SK-N-SH (cell line): ENCODE results near the gene NPAS3. TPM values are rescaled to one million over a fixed set of nuclear protein-coding genes. Genes with fewer than 3 reads are reported as not detected.

Experiments
- CTCF ChIA-PET: fragments of 300-600, 350-600 bp; formaldehyde crosslinking; extraction: SDS; loops from one replicate; lab custom pipeline; 2021; lab: Yijun Ruan, JAX
- POLR2A ChIA-PET: fragments of 350-600 bp; sonication (Branson Sonifier 250); formaldehyde crosslinking; extraction: SDS; loops from one replicate; lab custom pipeline; 2020; ENCODE audit warnings: antibody characterized with exemption, inconsistent platforms; lab: Yijun Ruan, JAX
- DNase-seq: peaks from one replicate; pipeline ENCODE4 v3.0.0; 2012
- H2AFZ ChIP-seq: fragments of 200-600 bp; sonication (generic); 2 replicates; pipeline ENCODE4 v1.8.1; 2016; ENCODE audit warnings: antibody characterized with exemption, mild to moderate bottlenecking, low read depth
- H3F3A ChIP-seq: fragments of 200-600 bp; sonication (generic); replicated peaks from 2 replicates; pipeline ENCODE3; 2016; ENCODE audit warnings: antibody characterized with exemption, mild to moderate bottlenecking; ENCODE audit not compliant: insufficient read depth
- H3K27ac ChIP-seq, 2 experiments: fragments of 200-500 bp in 1 of 2; fragments of 200-600 bp in 1 of 2; sonication (Bioruptor generic) in 1 of 2; sonication (generic), shearing (Covaris generic) in 1 of 2; 2 replicates each; pipeline versions ENCODE4 v1.5.1 to v1.6.1; 2014 to 2016; ENCODE audit warnings: low read depth in 2 of 2, inconsistent platforms in 1 of 2, low read length in 1 of 2, mild to moderate bottlenecking in 1 of 2, mixed read lengths in 1 of 2
- H3K27me3 ChIP-seq: fragments of 200-600 bp; sonication (generic), shearing (Covaris generic); 2 replicates; pipeline ENCODE4 v1.6.1; 2016; ENCODE audit warnings: mixed run types; ENCODE audit not compliant: insufficient read depth
- H3K36me3 ChIP-seq, 2 experiments: fragments of 200-500 bp in 1 of 2; fragments of 200-600 bp in 1 of 2; sonication (Bioruptor generic) in 1 of 2; sonication (generic) in 1 of 2; replicated peaks in 1 of 2; 2 replicates each; pipeline versions ENCODE3 to v1.5.1; 2014 to 2016; ENCODE audit warnings: low read length in 1 of 2, mild to moderate bottlenecking in 1 of 2; ENCODE audit not compliant: insufficient read depth in 2 of 2, control insufficient read depth in 1 of 2
- H3K4me1 ChIP-seq, 2 experiments: fragments of 200-500 bp in 1 of 2; fragments of 200-600 bp in 1 of 2; sonication (Bioruptor generic) in 1 of 2; sonication (generic), shearing (Covaris generic) in 1 of 2; 2 replicates each; pipeline versions ENCODE4 v1.5.1 to v1.6.1; 2014 to 2016; ENCODE audit warnings: low read depth in 1 of 2, low read length in 1 of 2, mixed run types in 1 of 2; ENCODE audit not compliant: insufficient read depth in 2 of 2, control insufficient read depth in 1 of 2
- H3K4me2 ChIP-seq: fragments of 200-600 bp; sonication (generic), shearing (Covaris generic); 2 replicates; pipeline ENCODE4 v1.6.1; 2017; ENCODE audit warnings: mixed run types
- H3K4me3 ChIP-seq, 2 experiments: fragments of 200-500 bp in 1 of 2; fragments of 200-600 bp in 1 of 2; sonication (Bioruptor generic) in 1 of 2; sonication (generic), shearing (Covaris generic) in 1 of 2; 2 replicates each; pipeline versions ENCODE4 v1.5.1 to v1.8.1; 2014 to 2016; ENCODE audit warnings: low read depth in 2 of 2, inconsistent platforms in 1 of 2, low read length in 1 of 2, mild to moderate bottlenecking in 1 of 2, mixed read lengths in 1 of 2, moderate library complexity in 1 of 2
- H3K79me2 ChIP-seq: fragments of 200-600 bp; sonication (generic); 2 replicates; pipeline ENCODE4 v1.8.1; 2017; ENCODE audit warnings: mild to moderate bottlenecking; ENCODE audit not compliant: insufficient read depth
- H3K9ac ChIP-seq: fragments of 200-600 bp; sonication (generic); 2 replicates; pipeline ENCODE4 v1.6.1; 2017; ENCODE audit warnings: mixed run types
- H3K9me2 ChIP-seq: fragments of 200-600 bp; sonication (generic); 2 replicates; pipeline ENCODE4 v1.6.1; 2017; ENCODE audit warnings: mixed run types
- H3K9me3 ChIP-seq: fragments of 200-600 bp; sonication (generic); 2 replicates; pipeline ENCODE4 v1.6.1; 2017; ENCODE audit warnings: mixed run types, mild to moderate bottlenecking, moderate library complexity
- H4K20me1 ChIP-seq: fragments of 200-600 bp; sonication (generic); 2 replicates; pipeline ENCODE4 v1.6.1; 2017; ENCODE audit warnings: mild to moderate bottlenecking, mixed run types; ENCODE audit not compliant: insufficient read depth
- CHD2 ChIP-seq: fragments of 150-350 bp; IDR thresholded peaks from 2 replicates; pipeline ENCODE4 v1.6.1; 2018; ENCODE audit warnings: low read length; ENCODE audit not compliant: partially characterized antibody
- EP300 ChIP-seq, 2 experiments: IDR thresholded peaks; 2 replicates each; pipeline versions ENCODE4 v1.4.0 to v1.6.1; 2012; ENCODE audit warnings: borderline replicate concordance in 1 of 2, low read depth in 1 of 2, low read length in 1 of 2
- EZH2phosphoT487 ChIP-seq: fragments of 200-600 bp; sonication (generic); IDR thresholded peaks from 2 replicates; pipeline ENCODE4 v1.6.1; 2017; ENCODE audit warnings: low read depth, mixed run types, mild to moderate bottlenecking, antibody characterized with exemption, moderate library complexity, borderline replicate concordance
- FOSL2 ChIP-seq: IDR thresholded peaks from 2 replicates; pipeline ENCODE4 v1.4.0; 2012; ENCODE audit warnings: low read depth, mild to moderate bottlenecking, moderate library complexity, borderline replicate concordance
- FOXM1 ChIP-seq: IDR thresholded peaks from 2 replicates; pipeline ENCODE4 v1.4.0; 2012; ENCODE audit warnings: low read depth, mild to moderate bottlenecking
- GABPA ChIP-seq: IDR thresholded peaks from 2 replicates; pipeline ENCODE4 v1.4.0; 2012; ENCODE audit warnings: low read depth, mild to moderate bottlenecking
- GATA2 ChIP-seq: sonication (generic); formaldehyde crosslinking; IDR thresholded peaks from 2 replicates; pipeline ENCODE4 v1.5.0; 2020; ENCODE audit warnings: mild to moderate bottlenecking, missing genetic modification reagents
- IRF3 ChIP-seq: fragments of 150-350 bp; IDR thresholded peaks from 2 replicates; pipeline ENCODE4 v1.6.1; 2016; ENCODE audit warnings: mild to moderate bottlenecking, low read depth, low read length
- JUND ChIP-seq: IDR thresholded peaks from 2 replicates; pipeline ENCODE4 v1.4.0; 2012
- MEF2A ChIP-seq: IDR thresholded peaks from 2 replicates; pipeline ENCODE4 v1.4.0; 2012; ENCODE audit warnings: low read depth, borderline replicate concordance
- MXI1 ChIP-seq: IDR thresholded peaks from 2 replicates; pipeline ENCODE4 v1.6.1; 2012; ENCODE audit warnings: mild to moderate bottlenecking, low read depth, low read length, improper control_type of control experiment
- NRF1 ChIP-seq: IDR thresholded peaks from 2 replicates; pipeline ENCODE4 v1.6.1; 2012; ENCODE audit warnings: low read depth, mild to moderate bottlenecking, low read length
- POLR2AphosphoS5 ChIP-seq: IDR thresholded peaks from 2 replicates; pipeline ENCODE4 v1.6.1; 2012; ENCODE audit warnings: low read depth, low read length
- RAD21 ChIP-seq: IDR thresholded peaks from 2 replicates; pipeline ENCODE4 v1.6.1; 2012; ENCODE audit warnings: mild to moderate bottlenecking, low read length
- RCOR1 ChIP-seq: fragments of 150-350 bp; IDR thresholded peaks from 2 replicates; pipeline ENCODE4 v1.6.1; 2017; ENCODE audit warnings: antibody characterized with exemption, low read length
- RXRA ChIP-seq: IDR thresholded peaks from 2 replicates; pipeline ENCODE4 v1.4.0; 2012; ENCODE audit warnings: low read depth, mild to moderate bottlenecking, borderline replicate concordance
- SIN3A ChIP-seq: IDR thresholded peaks from 2 replicates; pipeline ENCODE4 v1.6.1; 2012; ENCODE audit warnings: low read depth, mild to moderate bottlenecking, low read length, moderate library complexity, borderline replicate concordance
- SMC3 ChIP-seq: IDR thresholded peaks from 2 replicates; pipeline ENCODE4 v1.6.1; 2012; ENCODE audit warnings: low read depth, low read length, improper control_type of control experiment
- ZBTB33 ChIP-seq: IDR thresholded peaks from 2 replicates; pipeline ENCODE4 v1.4.0; 2012; ENCODE audit warnings: low read depth, borderline replicate concordance
- polyA plus RNA-seq, 3 experiments: library from polyadenylated mRNA; depleted of rRNA; stranded (reverse); fragments of >200 nt; gene quantifications; 2 replicates each; pipeline ENCODE4 v1.2.3, GENCODE V29; 2012
- TF ChIP-seq, protein P1 (sequence below): IDR thresholded peaks from 2 replicates; pipeline ENCODE4 v1.4.0; 2012; ENCODE audit warnings: low read depth, borderline replicate concordance

The NPAS3 gene
- polyA plus RNA-seq, 1 of the 3 experiments (the other 2 are of a cell fraction): 4.3 TPM

DNA sequence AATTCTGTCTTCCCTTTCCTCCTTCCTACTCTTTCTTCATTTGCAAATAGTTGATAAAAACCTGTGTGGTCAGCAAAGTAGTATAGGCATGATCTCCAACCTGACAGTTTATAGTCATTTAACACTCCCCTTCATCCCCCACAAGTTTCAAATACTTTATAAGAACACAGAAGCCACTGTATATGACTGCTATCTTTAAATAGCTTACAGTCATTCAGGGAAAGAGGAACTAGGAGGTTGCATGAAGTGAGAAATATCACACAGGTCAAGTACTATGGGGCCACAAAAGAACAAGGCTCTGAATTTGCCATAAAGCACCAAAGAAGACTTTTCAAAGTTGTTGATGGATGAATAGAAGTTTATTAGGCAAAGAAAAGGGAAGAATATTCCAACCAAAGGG lies 431.3 kb downstream of the NPAS3 start:
- Histone ChIP-seq H3K9me3 (no peaks in the 10 kb centered on the region), H3K4me1 (no peaks in the 10 kb centered on the region; a peak in 2 of 4 replicates), H3K36me3 (no peaks in the 10 kb centered on the region), H3K9ac (no peak overlapping the region), H3F3A (no peaks in the 10 kb centered on the region), H3K27me3 (no peaks in the 10 kb centered on the region), H3K27ac (no peak overlapping the region), H3K4me2 (no peak overlapping the region), H3K4me3 (no peak overlapping the region), H3K79me2 (no peaks in the 10 kb centered on the region), H2AFZ (no peak overlapping the region), H4K20me1 (no peaks in the 10 kb centered on the region), H3K9me2 (no peaks in the 10 kb centered on the region)
- CTCF ChIA-PET: no interaction called here
- DNase-seq: no peak
- no peak for TF ChIP-seq JUND
- no peak for TF ChIP-seq EP300 (IDR thresholded peaks at IDR 0.05; ENCODE audit: borderline replicate concordance in 1 of 2, low read depth in 1 of 2, low read length in 1 of 2)
- TF ChIP-seq RAD21: no peak
- TF ChIP-seq SMC3: no peak
- no peak for TF ChIP-seq MEF2A
- TF ChIP-seq, protein P1, sequence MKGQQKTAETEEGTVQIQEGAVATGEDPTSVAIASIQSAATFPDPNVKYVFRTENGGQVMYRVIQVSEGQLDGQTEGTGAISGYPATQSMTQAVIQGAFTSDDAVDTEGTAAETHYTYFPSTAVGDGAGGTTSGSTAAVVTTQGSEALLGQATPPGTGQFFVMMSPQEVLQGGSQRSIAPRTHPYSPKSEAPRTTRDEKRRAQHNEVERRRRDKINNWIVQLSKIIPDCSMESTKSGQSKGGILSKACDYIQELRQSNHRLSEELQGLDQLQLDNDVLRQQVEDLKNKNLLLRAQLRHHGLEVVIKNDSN: no peak
- TF ChIP-seq RXRA: no peak
- TF ChIP-seq SIN3A: no peak
- no peak for TF ChIP-seq FOXM1
- no peak for TF ChIP-seq CHD2
- TF ChIP-seq GABPA: no peak
- no peak for TF ChIP-seq FOSL2
- no peak for TF ChIP-seq POLR2AphosphoS5
- no peak for TF ChIP-seq IRF3
- TF ChIP-seq NRF1: no peak
- TF ChIP-seq MXI1: no peak
- TF ChIP-seq ZBTB33: no peak
- no peak for TF ChIP-seq RCOR1
- TF ChIP-seq GATA2 (CRISPR knock-in tag): no peak
- TF ChIP-seq EZH2phosphoT487: no peak
- POLR2A ChIA-PET: no interaction called here
